ENCODE data around the gene C6orf136.
"Not testable (repeated sequence)": the region's sequence is repeated elsewhere in the genome, so short reads cannot be mapped to it uniquely, and the experiment has no call there.

C6orf136 gene

GRCh38 chr6:30664994-30665767 is 18.2 kb downstream of the C6orf136 start:
- DNase-seq: no peak

DNA sequence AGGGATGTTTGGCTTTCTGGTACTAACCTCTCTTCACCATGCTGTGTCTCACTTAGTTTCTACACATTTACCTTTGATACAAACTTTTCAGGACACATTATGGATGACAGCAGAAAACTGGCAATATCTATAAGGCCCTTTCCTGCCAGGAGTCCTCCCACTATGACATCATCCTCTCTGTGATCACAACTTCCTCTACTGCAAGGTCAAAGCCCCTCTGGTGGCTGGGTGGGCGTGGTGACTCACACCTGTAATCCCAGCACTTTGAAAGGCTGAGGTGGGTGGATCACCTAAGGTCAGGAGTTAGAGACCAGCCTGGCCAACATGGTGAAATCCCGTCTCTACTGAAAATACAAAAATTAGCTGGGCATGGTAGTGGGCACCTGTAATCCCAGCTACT is 19.4 kb downstream of the C6orf136 start:
- not testable (repeated sequence) for DNase-seq

- no peak for DNase-seq
Measured at GRCh38 chr6:30670760-30671527, 24.0 kb downstream of the C6orf136 start.

DNA sequence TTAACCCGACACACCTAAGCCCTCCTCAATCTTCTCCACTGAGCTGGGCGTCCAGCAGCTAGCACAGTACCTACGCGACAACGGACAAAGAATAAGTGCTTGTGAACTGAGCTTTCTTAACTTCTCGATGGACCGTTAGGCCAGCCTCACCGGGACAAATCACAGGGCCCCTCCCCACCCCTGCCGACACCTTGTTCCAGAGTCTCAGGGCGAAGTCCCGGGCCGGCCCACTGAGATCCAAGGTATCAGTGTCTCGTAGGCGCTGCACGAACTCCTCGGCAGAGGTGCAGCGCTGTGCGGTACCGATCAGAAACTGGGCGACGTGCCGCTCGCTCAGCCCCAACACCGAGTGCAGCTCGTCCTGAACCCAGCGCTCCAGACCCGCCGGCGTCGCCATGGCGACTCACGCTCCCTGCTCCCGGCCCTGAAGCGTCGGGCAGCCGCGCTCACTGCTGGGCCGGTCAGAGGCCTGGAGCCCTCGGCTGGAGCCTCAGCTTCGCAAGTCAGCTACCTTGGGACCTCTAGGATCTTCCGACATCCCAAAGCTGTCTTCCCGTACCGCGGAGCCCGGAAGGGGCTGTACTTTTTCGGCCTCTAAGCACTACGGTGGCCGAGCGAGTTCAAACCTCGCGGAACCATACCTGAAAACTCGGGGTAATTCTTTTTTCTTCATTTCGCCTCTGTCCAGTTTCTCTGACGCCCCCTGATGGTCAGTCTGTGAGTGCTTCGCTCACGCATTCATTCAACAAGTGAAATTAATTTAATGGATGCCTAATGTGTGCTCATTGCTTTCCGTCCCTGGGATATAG is 25.7 kb downstream of the C6orf136 start, which contains the start of gene DHX16:
DHX16 (minus strand) TSS at position 562 of the 809 bp plus-strand sequence; CDS start at position 397, 165 bp downstream.
- peak; percentile 88 for DNase-seq

GRCh38 chr6:30676660-30677285 is 29.8 kb downstream of the C6orf136 start:
- DNase-seq: no peak

DNA sequence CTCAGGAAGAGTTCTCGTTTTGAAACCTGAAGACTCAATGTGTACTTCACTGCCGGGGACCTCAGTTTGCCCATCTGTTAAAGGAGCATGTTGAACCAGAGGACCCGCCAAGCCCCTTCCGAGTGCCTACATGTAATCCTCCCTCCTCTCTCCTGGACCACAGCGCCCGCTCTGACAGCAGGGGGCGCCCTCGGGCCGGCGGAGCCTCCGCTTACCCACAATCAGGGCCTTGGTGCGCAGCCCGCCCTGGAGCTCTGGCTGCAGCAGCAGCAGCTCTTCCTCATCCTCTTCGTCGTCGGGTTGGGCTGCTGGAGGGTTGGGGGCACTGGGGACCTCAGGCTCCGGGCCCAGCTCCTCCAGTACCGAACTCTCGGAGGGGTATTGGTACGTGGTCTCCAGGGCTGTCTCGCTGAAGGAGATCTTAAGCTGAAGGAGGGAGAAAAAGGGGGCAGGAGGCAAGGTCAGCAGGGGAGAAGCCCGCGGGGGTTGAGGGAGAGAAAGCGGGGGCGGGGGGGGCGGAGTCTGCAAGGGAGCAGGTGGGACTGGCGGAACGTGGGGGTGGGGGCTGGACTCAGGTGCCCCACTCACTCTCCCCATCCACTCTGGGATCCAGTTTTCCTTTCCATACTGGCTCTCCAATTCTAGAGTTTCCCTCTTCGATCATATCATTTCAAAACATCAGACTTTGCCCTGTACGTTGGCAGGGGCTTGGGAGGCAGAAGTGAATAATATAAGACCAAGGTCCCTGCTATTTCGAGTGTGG is 32.2 kb downstream of the C6orf136 start:
- peak; percentile 83 for DNase-seq

GRCh38 chr6:30679765-30680535 is 33.0 kb downstream of the C6orf136 start:
- DNase-seq: no peak

DNA sequence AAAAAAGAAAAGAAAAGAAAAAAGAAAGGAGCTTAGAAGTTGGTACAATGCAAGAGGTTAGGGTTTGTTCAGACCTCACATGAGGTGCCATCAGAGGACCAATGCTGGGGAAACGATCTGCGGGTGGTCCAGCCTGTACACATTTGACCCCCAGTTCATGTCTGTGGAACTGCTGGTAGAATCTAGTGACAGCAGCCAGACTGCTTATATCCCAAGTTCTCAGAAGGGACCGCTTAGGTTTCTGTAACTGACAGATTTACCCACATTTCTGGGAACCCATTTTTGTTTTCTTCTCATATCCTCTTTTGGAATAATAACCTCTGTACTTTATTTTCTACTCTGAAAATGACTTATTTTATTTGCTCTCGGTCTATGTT is 34.8 kb downstream of the C6orf136 start:
- DNase-seq: no peak

- peak; percentile 99 for DNase-seq
Measured at GRCh38 chr6:30682143-30683117, 35.5 kb downstream of the C6orf136 start.

DNA sequence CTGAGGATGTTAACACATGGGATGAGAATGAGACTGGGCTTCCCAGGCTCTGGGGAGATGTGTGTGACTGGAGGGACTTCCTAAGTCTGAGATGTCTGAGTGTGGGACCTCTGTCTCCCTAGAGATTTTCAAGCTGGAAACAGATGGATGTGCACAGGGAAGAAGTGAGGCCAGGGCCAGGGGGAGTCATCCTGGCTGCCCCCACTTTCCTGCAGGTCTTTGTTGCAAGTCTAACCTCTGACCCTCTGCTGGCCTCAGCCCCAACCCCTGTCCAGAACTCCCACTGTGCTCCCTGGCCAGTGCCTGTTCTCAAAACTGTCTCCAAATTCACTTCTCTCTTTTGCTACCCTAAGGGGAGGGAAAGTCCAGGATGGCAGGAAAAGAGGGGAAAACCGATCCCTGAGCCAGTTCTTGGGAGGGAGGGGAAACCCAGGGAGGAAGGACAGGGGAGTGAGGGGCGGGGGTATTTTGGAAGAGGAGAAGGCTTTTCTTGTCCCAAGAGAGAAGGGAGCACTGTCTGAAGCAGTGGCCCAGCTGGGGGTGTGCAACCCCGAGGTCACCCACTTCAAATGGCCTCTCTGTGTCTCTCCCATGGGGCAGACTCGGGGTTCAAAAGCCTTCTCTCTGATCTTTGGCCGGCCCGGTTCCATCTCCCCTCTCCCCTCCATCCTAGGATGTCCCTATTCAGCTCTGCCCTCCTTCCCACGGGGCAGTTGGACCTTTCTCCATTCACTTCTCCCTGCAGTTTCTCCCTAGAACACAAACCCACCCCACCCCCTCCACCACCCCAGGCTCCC is 36.4 kb downstream of the C6orf136 start:
- no peak for DNase-seq

GRCh38 chr6:30683980-30684338 is 37.0 kb downstream of the C6orf136 start:
- no peak for DNase-seq

GRCh38 chr6:30684386-30685156 is 37.6 kb downstream of the C6orf136 start:
- DNase-seq: peak; percentile 79

DNA sequence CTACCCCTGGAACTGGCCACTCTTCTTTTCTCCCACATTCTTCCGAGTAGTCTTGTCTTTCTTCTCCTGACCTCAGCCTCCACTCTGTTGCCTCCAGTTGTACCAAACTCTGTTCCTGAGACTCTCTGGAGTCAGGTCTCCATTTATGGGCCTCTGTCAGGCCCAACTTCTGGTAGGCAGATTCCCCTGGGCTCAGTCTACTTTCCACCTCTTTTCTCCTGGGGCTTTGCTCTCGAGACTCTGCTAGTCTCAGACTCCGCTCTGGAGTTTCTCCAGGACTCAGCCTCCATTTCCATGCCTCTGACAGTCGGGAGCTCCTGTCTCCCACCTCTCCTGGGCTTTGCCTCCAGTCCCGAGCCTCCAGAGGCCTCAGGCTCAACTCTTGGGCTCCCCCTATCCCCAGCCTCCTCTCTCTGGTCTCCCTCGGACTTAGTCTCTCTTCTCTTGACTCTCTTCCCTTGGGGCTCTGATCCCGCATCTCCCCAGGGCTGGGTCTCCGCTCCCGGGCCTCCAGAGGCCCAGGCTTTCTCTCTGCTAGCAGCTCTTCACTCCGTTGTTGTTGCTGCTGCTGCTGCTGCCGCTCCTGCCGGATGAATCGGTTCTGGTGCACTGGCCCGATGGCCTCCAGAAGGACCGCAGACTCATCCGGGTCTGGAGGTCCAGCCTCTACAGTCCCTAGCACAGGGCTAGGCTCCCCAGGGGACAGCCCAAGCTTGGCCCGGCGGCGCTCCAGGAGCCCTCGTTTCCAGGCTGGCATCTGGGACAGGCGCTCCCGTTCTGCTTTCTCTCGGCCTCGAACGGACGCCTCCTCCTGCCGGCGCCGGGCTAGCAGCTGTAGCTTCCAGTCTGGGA is 38.5 kb downstream of the C6orf136 start:
- no peak for DNase-seq

DNA sequence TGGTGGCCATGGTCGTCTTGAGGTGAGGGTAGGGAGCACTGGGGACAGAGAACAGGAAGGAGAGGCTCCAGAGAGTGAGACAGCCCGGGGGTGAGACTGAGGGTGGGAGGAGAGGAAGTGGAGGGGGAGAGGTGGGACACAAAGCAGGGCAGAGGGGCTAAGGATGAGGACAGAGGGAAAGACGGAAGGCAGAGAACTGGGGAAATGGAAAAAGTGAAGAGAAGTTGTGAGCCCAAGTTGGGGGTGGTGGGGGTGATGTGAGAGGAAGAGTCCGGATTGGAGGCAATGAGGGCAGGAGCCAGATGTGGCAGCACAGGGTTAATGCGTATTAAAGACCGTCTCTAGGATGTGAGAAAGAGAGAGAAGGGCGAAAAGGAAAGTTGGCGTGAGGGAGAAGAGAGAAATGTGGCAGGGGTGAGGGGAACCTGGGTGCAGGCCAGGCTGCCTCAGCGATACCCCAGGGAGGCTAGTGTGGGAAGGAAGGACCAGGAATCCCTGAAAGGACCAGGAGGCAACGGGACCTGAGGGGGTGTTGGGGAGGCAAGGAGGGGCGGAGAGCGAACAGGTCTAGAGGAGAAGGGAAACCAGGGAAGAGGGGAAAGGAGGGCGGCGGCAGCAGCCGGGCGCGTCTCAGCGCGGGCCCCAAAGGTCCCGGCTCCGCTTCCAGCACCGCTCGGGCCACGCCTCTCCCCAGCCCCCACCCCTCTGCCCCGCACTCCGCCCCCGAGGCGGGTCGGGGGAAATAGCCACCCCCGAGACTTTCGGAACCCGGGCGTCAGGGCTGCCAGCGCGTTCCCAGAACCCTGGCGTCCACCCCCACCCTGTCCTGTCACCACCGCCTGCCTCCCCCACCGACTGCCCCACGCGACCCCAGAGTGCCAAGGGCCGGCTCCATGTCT is 39.3 kb downstream of the C6orf136 start, which contains the start of gene PPP1R18:
PPP1R18 (minus strand) TSS at position 637 of the 899 bp plus-strand sequence; CDS start at position 10, 627 bp downstream.
- peak; percentile 62 for DNase-seq

GRCh38 chr6:30686908-30687658 is 40.1 kb downstream of the C6orf136 start:
- peak; percentile 89 for DNase-seq

Data from GDM1 (cell line).